Pulmonary artery endothelial cell (primary cell): ENCODE results near the gene L1TD1. TPM values are rescaled to one million over a fixed set of nuclear protein-coding genes. Genes with fewer than 3 reads are reported as not detected.
A peak's percentile ranks its signal among the peaks of the same experiment; 100 is the strongest.
"Not testable (repeated sequence)": the region's sequence is repeated elsewhere in the genome, so short reads cannot be mapped to it uniquely, and the experiment has no call there.

Source experiments
- DNase-seq: peaks from one replicate; pipeline ENCODE4 v3.0.0-alpha.2; 2011; ENCODE audit warnings: low read depth, low spot score
- total RNA-seq: library from RNA; depleted of rRNA; stranded (reverse); fragments of >200 nt; gene quantifications from 2 replicates; pipeline ENCODE4 v1.2.3, GENCODE V29; 2014

The L1TD1 gene
- not detected in 2 replicates for total RNA-seq

GRCh38 chr1:62194651-62195544, at the start of gene L1TD1:
Gene L1TD1 (plus strand): TSS chr1:62194849. CDS start chr1:62206629, 11,780 bp downstream.
- DNase-seq, result no peak

- DNase-seq, result no peak
These were observed 34.7 kb upstream of the L1TD1 start for GRCh38 chr1:62159940-62160348.

- DNase-seq, result no peak
These were observed 32.9 kb upstream of the L1TD1 start for GRCh38 chr1:62161711-62162110.

- not testable (repeated sequence) for DNase-seq
These were observed 24.3 kb upstream of the L1TD1 start for GRCh38 chr1:62170380-62170779.

- peak; percentile 10 for DNase-seq
These were observed 19.0 kb upstream of the L1TD1 start for GRCh38 chr1:62175568-62176179.

GRCh38 chr1:62176597-62177312, 17.9 kb upstream of the L1TD1 start:
- no peak for DNase-seq

GRCh38 chr1:62177621-62178020, 17.0 kb upstream of the L1TD1 start:
- DNase-seq, result no peak

- DNase-seq, result no peak
These were observed 16.3 kb upstream of the L1TD1 start for GRCh38 chr1:62178372-62178771.

- not testable (repeated sequence) for DNase-seq
These were observed 14.6 kb upstream of the L1TD1 start for GRCh38 chr1:62180054-62180453.

GRCh38 chr1:62180639-62181038, 14.0 kb upstream of the L1TD1 start:
- no peak for DNase-seq

GRCh38 chr1:62181532-62181931, 13.1 kb upstream of the L1TD1 start:
- DNase-seq, result no peak

GRCh38 chr1:62182157-62182556, 12.5 kb upstream of the L1TD1 start:
- DNase-seq, result not testable (repeated sequence)

- not testable (repeated sequence) for DNase-seq
These were observed 11.3 kb upstream of the L1TD1 start for GRCh38 chr1:62183164-62184020.

GRCh38 chr1:62184336-62184735, 10.3 kb upstream of the L1TD1 start:
- no peak for DNase-seq

- DNase-seq, result not testable (repeated sequence)
These were observed 9.4 kb upstream of the L1TD1 start for GRCh38 chr1:62185233-62185632.

- DNase-seq, result no peak
These were observed 9.0 kb upstream of the L1TD1 start for GRCh38 chr1:62185677-62186076.

- DNase-seq, result no peak
These were observed 7.1 kb upstream of the L1TD1 start for GRCh38 chr1:62187548-62187947.

- DNase-seq, result no peak
These were observed 6.5 kb upstream of the L1TD1 start for GRCh38 chr1:62188111-62188510.

GRCh38 chr1:62196086-62196690, 1.5 kb downstream of the L1TD1 start:
- DNase-seq, result no peak

GRCh38 chr1:62198069-62198780, 3.6 kb downstream of the L1TD1 start:
- no peak for DNase-seq
